Spleen (tissue), 11 donors: ENCODE results near the gene CLEC16A. TPM values are rescaled to one million over a fixed set of nuclear protein-coding genes. Genes with fewer than 3 reads are reported as not detected.

Source experiments
- DNase-seq: peaks from one replicate; pipeline ENCODE4 v3.0.0-alpha.2; 2020
- H3K27ac ChIP-seq, 8 donors: fragments of 200-600 bp; sonication (generic) in 7 of 8; 1 replicate in 4 of 8; 2 replicates in 4 of 8; pipeline versions ENCODE4 v1.5.0 to v1.8.0; 2016 to 2021; ENCODE audit warnings: inconsistent platforms in 4 of 8, mild to moderate bottlenecking in 4 of 8, moderate library complexity in 1 of 8
- H3K27me3 ChIP-seq, 7 donors: fragments of 200-600 bp; sonication (generic) in 6 of 7; replicated peaks in 1 of 7; 1 replicate in 4 of 7; 2 replicates in 3 of 7; pipeline versions ENCODE4 v1.5.0 to v1.8.0; 2016 to 2021; ENCODE audit warnings: inconsistent platforms in 3 of 7, mild to moderate bottlenecking in 1 of 7
- H3K36me3 ChIP-seq, 6 donors: fragments of 200-600 bp; sonication (generic) in 5 of 6; 1 replicate in 4 of 6; 2 replicates in 2 of 6; pipeline versions ENCODE4 v1.5.0 to v1.8.0; 2016 to 2021; ENCODE audit warnings: inconsistent platforms in 2 of 6
- H3K4me1 ChIP-seq, 6 donors: fragments of 200-600 bp; sonication (generic) in 5 of 6; 1 replicate in 3 of 6; 2 replicates in 3 of 6; pipeline versions ENCODE4 v1.5.0 to v1.8.0; 2016 to 2021; ENCODE audit warnings: inconsistent platforms in 3 of 6
- H3K4me3 ChIP-seq, 8 donors: fragments of 200-600 bp; sonication (generic) in 7 of 8; 1 replicate in 4 of 8; 2 replicates in 4 of 8; pipeline versions ENCODE4 v1.5.0 to v1.8.0; 2016 to 2021; ENCODE audit warnings: inconsistent platforms in 4 of 8, mild to moderate bottlenecking in 4 of 8, moderate library complexity in 2 of 8
- H3K9me3 ChIP-seq, 8 donors: fragments of 200-600 bp; sonication (generic) in 7 of 8; 1 replicate in 4 of 8; 2 replicates in 4 of 8; pipeline versions ENCODE4 v1.5.0 to v1.8.0; 2016 to 2021; ENCODE audit warnings: inconsistent platforms in 4 of 8
- CTCF ChIP-seq, 11 experiments: fragments of 200-600 bp in 7 of 11; fragments of 450-650 bp in 4 of 11; sonication (generic) in 4 of 11; IDR thresholded peaks in 8 of 11; conservative IDR thresholded peaks in 3 of 11; 1 replicate in 7 of 11; 2 replicates in 4 of 11; pipeline versions ENCODE4 v1.4.0 to v1.8.0; 2016 to 2021; ENCODE audit warnings: antibody characterized with exemption in 11 of 11, inconsistent platforms in 4 of 11, mild to moderate bottlenecking in 1 of 11
- POLR2A ChIP-seq, 3 donors: fragments of 450-650 bp; IDR thresholded peaks; one replicate each; pipeline ENCODE4 v1.5.1; 2017; ENCODE audit warnings: antibody characterized with exemption in 3 of 3, mild to moderate bottlenecking in 1 of 3
- POLR2AphosphoS5 ChIP-seq, 3 donors: sonication (generic); formaldehyde crosslinking; IDR thresholded peaks; one replicate each; pipeline ENCODE4 v1.5.1; 2017; ENCODE audit warnings: antibody characterized with exemption in 3 of 3
- WGBS, 5 donors: extraction: QIAGEN DNeasy Blood & Tissue Kit in 3 of 5; methylation state at CpG; one replicate each; pipeline versions ENCODE4 v1.1.5 to v1.1.7; 2013 to 2018; 5-methylcytosine and 5-hydroxymethylcytosine counted together
- intact Hi-C: fragments of 100-400 bp; cut with DNase I; formaldehyde crosslinking; loops from one replicate; pipeline ENCODE4 v1.15.0; 2023; ENCODE audit warnings: low total_unique reads
- polyA plus RNA-seq, 3 donors: library from polyadenylated mRNA; stranded (reverse); fragments of 200-250 nt; gene quantifications; one replicate each; pipeline ENCODE4 v1.2.1, GENCODE V29; 2013
- total RNA-seq, 7 donors: library from RNA; depleted of rRNA in 3 of 7; stranded (reverse); fragments of >200 nt in 3 of 7; fragmentation: NEBNext Ultra II Directional in 4 of 7; extraction: Animal tissue kit (Norgen Biotek cat#: 25700) in 4 of 7; gene quantifications; one replicate each; pipeline versions ENCODE4 v1.1.0 to v1.2.1, GENCODE V29; 2016 to 2021
- donor health status: healthy with polysubstance abuse.
- donor health status: DM: no; HTN: no; CAD: no; lungs with moderate emphysema.
- donor health status: DM: no; HTN: no; CAD: no.
- donor health status: Bipolar disorder and iron deficiency.
- donor health status: healthy.
- donor health status: DM: no; HTN: no; CAD: no.
- donor health status: DM: yes; HTN: yes; CAD: no.

CLEC16A gene
- total and polyA plus RNA-seq, 10 donors: 7.3 to 54.6 (median 35.1) TPM

GRCh38 chr16:11056090-11056992 is 112.0 kb downstream of the CLEC16A start:
- DNase-seq: no peak
- H3K27ac ChIP-seq: no peak overlapping the region

GRCh38 chr16:11056993-11057649 is 112.8 kb downstream of the CLEC16A start:
- TF ChIP-seq CTCF (IDR thresholded peaks at IDR 0.05 in 8 of 11, conservative IDR thresholded peaks at IDR 0.05 in 3 of 11): no peak
- TF ChIP-seq POLR2A (IDR thresholded peaks at IDR 0.05): no peak
- TF ChIP-seq POLR2AphosphoS5 (IDR thresholded peaks at IDR 0.05): no peak
- Histone ChIP-seq H3K36me3 (peaks cover 0 to 100% (median 35%) of the 10 kb centered on the region in 6 donors), H3K4me1 (peaks cover 0 to 10% (median 7%) of the 10 kb centered on the region in 6 donors), H3K27ac (no peak overlapping the region), H3K27me3 (no peaks in the 10 kb centered on the region), H3K4me3 (no peak overlapping the region), H3K9me3 (no peaks in the 10 kb centered on the region)
- 87 to 96% (median 93%) methylated on average over 12 of the region's 12 CpGs for WGBS, 5 donors
- intact Hi-C loops: no loop called here
- DNase-seq: no peak

More at GRCh38 chr16:11056090-11056992, 112.0 kb downstream of the CLEC16A start:
- Histone ChIP-seq H3K9me3 (no peaks in the 10 kb centered on the region), H3K4me3 (no peak overlapping the region), H3K27me3 (no peaks in the 10 kb centered on the region), H3K36me3 (peaks cover 0 to 100% (median 32%) of the 10 kb centered on the region in 6 donors), H3K4me1 (peaks cover 0 to 18% (median 15%) of the 10 kb centered on the region in 6 donors)
- 68 to 80% (median 71%) methylated on average over 11 of the region's 11 CpGs for WGBS, 5 donors
- TF ChIP-seq CTCF (IDR thresholded peaks at IDR 0.05 in 8 of 11, conservative IDR thresholded peaks at IDR 0.05 in 3 of 11) (no peak), POLR2A (IDR thresholded peaks at IDR 0.05) (no peak), POLR2AphosphoS5 (IDR thresholded peaks at IDR 0.05) (no peak)
- intact Hi-C loops: no loop called here

- TF ChIP-seq POLR2AphosphoS5 (IDR thresholded peaks at IDR 0.05) (no peak), POLR2A (IDR thresholded peaks at IDR 0.05) (no peak), CTCF (IDR thresholded peaks at IDR 0.05 in 8 of 11, conservative IDR thresholded peaks at IDR 0.05 in 3 of 11) (no peak)
- 86 to 98% (median 95%) methylated on average over 9 of the region's 9 CpGs for WGBS, 5 donors
- no peaks in the 10 kb centered on the region for H3K27me3 ChIP-seq
- DNase-seq: no peak
- H3K9me3 ChIP-seq: no peaks in the 10 kb centered on the region
- H3K4me1 ChIP-seq: peaks cover 0 to 3% (median under 1%) of the 10 kb centered on the region in 6 donors
- H3K27ac ChIP-seq: no peak overlapping the region
- intact Hi-C loops: no loop called here
- no peak overlapping the region for H3K4me3 ChIP-seq
- peaks cover 0 to 100% (median 35%) of the 10 kb centered on the region in 6 donors for H3K36me3 ChIP-seq
Measured at GRCh38 chr16:11057711-11058345, 113.5 kb downstream of the CLEC16A start.
